C1 segment of cervical spinal cord (tissue), 14 donors: ENCODE results near the gene PARP8.
"Not testable (repeated sequence)": the region's sequence is repeated elsewhere in the genome, so short reads cannot be mapped to it uniquely, and the experiment has no call there.

Experiments used
- DNase-seq, 14 donors: peaks; one replicate each; lab custom pipeline; 2025; lab: John Stamatoyannopoulos, UW

Gene PARP8

DNA sequence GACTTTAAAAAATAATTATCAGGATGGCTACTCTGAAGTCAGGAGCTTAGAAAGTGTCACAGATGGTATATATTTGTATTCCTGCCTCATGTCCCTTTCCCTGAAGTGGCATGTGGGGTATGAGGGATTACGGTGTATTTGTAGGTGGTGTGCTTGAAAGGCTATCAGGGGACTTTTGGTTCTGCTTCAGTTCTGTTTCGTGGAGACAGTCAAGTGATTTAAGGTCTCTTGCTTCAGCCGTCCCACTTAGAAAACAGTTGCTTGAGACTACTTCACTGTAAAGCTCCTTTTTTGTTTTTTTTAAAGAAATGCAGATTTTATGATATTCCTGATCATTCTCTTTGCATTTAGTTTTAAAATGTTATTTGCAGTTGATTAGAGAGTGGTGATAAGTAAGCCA, 18.3 kb downstream of the PARP8 start:
- no peak for DNase-seq

DNA sequence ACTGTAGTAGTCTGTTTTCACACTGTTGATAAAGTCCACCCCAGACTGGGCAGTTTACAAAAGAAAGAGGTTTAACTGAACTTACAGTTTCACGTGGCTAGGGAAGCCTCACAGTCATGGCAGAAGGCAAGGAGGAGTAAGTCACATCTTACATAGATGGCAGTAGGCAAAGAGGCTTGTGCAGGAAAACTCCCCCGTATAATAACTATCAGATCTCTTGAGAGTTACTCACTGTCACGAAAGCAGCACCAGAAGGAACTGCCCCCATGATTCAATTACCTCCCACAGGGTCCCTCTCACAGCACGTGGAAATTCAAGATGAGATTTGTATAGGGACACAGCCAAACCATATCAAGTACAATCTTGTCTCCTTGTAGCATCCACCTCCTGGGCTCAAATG, 21.1 kb downstream of the PARP8 start:
- no peak for DNase-seq

DNA sequence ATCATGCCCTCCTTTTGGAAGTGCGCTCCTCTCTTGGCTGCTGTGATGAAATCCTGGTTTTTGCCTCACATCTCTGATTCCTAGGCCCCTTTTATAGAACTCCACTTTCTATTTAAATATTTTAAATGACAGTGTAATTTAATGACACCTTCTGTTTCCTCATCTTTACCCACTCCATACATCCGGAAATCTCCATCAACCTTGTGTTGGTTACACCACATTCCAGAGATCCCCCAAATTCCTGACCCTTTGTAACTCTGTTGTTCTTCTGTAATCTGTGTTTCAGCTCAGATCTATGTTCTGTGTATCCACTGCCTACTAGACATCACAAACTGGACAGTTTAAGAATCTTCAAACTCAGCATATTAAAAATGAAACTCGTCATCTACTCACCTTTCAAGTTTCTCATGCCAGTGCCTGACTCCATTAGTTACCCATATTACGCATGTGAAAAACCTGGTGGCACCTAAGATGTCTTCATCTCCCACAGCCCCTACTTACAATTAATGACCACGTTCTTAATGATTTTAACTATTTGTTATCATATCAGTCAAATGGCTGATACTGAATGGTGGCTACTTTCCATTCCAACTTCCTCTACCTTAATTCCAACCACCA, 25.1 kb downstream of the PARP8 start:
- no peak for DNase-seq

DNA sequence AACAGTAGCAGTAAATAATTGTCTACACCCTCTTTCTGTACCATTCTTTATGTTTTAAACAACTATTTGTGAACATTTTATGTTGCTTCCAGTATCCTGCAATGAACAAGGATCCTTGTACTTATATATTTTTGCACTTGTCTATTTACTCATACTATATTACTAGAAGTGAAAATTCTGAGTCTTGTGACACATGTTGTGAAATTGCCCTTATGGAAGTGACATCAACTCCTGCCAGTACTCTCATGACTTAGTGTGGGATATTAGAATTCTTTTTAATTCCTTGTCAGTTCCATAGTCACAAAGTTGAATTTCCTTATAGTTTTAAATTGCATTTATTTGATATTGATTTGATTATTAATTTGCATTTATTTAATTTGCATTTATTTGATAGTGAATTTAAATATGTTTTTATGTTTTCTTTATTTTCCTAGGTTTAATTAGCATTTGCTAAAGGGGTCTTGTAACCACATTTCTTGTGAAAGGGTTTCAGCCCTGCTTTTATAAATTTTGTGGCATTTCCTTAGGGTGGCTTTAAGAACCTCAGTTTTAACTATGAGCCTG, 27.7 kb downstream of the PARP8 start:
- DNase-seq, result no peak

DNA sequence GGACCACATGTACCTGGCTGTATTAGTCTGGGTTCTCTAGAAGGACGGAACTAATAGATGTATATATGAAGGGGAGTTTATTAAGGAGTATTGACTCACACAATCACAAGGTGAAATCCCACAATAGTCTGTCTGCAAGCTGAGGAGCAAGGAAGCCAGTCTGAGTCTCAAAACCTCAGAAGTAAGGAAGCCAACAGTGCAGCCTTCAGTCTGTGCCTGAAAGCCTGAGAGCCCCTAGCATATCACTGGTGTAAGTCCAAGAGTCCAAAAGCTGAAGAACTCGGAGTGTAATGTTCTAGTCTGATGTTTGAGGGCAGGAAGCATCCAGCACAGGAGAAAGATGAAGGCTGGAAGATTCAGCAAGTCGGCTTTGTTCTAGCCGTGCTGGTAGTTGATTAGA, 28.2 kb downstream of the PARP8 start:
- DNase-seq, result not testable (repeated sequence)

DNA sequence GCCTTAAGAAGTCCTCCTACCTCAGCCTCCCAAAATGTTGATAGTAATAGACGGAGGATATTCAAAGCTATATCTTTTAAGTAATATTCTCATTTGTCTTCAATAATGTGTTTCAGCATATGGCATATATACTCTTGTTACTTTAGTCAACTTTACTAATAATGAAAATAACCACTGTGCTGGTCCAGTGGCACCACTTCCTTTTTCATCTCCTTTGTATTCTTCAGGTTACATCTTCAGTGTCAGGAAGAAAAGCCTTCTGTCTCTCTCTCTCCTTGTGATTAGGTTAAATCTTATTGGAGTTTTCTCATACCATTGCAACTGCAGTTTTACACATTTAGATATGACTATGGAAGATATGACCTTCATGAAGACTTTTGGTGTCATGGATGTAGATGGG, 31.3 kb downstream of the PARP8 start:
- no peak for DNase-seq

DNA sequence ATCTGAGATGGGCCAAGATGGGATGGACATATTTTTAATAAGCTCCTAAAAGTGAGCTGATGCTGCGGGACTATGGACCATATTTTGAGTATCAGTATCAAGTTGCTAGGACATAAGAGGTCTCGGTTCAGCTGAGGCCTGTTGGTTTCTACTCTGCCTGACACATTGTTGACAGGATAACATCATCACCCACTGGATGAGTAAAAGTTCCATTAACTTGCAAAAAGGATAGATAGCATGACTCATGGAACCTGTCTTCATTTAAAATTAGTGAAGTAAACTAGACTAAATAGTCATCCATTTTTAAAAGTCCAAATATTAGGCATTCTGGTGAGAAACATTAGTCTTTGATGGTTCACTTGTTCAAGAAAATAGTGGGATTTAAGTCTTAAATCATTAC, 33.3 kb downstream of the PARP8 start:
- no peak for DNase-seq

DNA sequence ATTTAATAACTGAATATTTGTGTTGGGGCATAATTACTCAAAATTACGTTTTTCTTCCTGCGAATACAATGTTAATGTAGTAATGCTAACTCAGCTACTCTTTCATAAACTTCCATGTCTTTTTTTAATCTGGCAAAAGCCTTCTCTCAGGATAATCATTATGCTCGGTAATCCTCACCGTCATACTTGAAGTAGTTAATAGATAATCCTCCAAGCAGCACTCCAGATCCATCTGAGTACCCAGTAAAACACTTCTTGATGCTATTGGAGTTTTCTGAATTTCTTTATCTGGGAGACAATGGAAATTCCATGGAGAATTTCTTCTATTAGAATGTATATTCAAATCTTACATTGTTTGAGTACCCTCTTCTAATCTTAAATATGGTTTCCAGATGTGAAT, 34.3 kb downstream of the PARP8 start:
- DNase-seq, result no peak

DNA sequence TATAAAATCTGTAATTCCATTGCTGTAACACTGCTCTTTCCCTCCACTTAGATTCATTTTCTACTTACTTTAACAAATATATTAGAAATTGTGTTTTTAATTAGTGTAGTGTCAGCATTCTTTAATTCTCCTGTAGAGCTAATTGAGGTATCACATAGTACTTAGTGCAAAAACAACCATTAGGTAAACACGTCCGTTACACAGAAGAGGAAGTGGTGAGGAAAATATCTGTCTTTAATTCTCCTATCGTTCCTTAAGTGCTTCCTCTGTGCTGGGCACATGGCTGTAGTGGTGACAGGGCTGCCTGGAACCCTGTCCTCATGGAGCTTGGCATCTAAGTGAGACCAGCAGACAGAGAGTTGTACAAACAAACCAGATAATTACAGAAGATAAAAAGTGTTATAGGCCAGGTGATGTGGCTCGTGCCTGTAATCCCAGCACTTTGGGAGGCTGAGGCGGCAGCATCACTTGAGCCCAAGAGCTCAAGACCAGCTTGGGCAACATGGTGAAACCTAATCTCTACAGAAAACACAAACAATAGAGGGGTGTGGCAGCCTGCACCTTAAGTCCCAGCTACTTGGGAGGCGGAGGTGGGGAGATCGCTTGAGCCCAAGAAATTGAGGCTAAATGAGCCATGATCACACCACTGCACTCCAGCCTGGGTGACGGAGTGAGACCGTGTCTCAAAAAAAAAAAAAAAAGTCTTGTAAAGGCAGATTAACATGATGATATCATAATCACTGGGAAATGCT, 36.4 kb downstream of the PARP8 start:
- no peak for DNase-seq

DNA sequence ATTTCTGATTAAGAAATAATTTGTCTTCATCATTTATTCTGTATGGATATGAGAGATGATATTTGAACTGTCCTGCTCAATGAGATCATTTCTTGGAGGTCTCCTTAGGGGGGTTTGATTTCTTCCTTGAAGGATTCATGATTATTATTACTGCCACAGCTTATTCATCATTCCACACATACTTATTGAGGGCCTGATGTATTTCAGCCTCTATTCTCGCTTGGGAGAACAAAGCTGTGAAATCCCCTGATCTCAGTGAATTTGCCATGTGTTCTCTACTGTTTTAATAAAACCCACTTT, 36.9 kb downstream of the PARP8 start:
- no peak for DNase-seq

DNA sequence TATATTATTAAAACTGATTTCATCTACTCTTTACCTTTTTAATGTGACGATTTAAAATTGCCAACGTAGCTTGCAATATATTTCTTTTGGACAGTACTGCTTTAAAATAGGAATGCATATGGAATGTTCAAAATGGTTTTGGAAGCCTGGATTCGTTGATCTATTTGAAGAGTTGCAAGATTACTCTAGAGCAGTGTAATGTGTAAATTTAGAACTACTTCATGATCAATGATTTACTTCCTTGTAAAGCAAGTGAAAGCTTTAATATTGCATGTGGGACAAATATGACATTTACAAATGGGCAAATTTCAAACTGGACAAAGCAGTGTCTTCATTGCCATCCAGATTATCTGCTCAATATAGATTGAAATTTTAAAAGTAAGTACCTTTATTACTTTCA, 38.3 kb downstream of the PARP8 start:
- DNase-seq, result no peak

DNA sequence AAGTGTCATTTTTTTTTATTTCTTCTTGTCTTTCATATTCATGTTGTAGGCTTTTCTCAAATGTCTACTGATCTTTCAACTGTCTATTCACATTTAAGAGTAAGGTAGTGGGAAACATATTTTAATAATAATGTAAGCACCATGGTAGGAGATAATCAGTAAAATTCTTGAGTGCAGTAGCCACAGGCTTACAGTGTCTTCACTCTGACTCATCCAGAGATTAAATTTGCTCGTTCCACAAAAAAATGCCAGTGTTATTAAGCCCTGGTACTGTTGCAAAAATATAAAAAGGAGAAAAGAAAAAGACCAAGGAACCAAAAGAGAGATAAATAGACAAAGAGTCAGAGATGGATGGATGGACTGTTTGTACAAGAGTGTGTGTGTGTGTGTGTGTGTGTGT, 43.0 kb downstream of the PARP8 start:
- DNase-seq, result no peak

DNA sequence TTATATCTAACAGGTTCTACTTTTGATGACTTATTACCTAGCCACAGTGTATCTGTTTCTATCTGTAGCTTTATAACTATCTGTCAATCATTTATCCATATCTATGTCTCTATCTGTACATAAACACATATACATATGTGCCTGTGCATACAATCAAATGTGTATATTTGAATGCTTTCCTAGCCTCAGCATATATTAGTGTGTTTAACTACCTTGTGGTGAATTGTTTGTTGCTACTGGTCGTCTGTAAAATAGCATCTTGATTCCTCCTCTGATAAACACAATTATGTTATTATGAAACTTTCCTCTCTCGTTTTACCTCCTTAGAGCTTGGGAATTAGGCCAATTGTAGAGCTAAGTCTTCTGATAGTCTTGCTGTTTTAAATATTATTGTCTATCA, 44.4 kb downstream of the PARP8 start:
- DNase-seq, result no peak

DNA sequence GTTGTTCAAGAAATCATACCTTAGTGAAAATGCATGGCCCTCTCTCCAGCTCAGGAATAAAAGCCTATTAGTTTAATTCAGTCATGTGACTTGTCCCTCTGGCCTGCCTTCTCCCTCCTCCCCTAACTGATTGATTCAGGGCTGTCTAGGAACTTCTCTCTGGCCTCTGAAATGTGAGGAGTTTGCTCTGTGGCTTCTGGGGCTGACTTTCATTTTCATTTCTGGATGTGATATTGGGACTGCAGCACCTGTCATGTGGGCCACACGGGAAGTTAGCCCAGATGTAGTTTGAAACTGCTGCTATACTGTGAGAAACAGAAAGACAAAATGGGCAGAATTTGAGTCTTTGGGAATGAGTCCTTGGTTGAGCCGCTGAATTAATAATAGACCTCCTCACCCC, 44.8 kb downstream of the PARP8 start:
- peak in 1 of 14 donors; percentile 7 for DNase-seq

DNA sequence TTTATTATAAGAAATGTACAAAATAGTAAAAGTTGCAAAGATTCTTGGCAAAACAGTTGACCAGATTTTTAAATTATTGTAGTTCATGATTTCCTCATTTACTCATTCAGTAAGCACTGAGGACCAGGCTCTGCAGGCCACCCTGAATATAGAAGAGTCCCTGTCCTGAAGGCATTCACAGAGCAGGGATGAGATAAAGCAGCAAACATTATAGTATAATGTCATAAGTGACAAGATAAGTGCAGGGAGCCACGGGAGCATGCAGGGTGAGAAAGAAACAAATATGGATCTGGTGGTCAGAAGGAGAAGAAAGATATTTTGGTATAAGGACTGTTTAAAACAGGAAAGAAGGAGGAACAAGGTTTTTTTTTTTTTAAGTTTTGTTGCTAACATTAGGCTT, 46.0 kb downstream of the PARP8 start:
- no peak for DNase-seq

DNA sequence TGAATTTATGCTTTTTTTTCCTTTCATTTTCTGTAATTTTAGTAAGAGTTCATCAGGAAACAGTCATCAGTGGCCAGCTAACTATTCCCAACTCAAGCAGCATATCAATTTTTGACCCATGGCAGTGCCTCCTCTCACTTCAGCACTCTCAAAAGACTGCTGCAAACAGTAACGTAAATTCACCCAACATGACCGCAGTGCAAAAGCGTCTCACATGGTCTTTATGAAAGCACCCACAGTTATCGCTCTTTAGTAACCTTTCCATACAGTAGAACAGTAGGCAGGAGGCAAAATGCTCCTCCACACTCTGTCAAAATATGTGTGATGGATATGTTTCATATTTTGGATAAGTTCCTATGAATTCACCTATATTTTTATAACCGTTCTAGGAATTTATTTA, 48.6 kb downstream of the PARP8 start:
- DNase-seq, result no peak

DNA sequence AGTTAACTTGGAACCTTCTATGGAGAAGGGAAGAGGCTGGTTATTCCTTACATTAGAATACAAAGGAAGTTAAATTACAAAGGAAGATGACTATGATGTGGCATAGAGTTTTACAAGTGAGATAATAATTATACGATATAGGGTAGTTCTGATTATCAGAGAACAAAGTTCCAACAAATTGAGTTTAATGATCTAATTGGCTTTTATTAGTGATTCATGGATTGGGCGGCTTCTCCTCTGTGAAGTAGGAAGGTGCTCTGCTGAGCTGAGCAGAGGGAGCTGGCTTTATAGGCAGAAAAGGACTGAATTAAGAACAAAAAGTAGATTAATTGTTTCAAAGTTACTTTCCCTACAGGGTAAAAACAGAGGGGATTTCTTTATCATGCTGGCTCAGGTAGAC, 49.7 kb downstream of the PARP8 start:
- no peak for DNase-seq

DNA sequence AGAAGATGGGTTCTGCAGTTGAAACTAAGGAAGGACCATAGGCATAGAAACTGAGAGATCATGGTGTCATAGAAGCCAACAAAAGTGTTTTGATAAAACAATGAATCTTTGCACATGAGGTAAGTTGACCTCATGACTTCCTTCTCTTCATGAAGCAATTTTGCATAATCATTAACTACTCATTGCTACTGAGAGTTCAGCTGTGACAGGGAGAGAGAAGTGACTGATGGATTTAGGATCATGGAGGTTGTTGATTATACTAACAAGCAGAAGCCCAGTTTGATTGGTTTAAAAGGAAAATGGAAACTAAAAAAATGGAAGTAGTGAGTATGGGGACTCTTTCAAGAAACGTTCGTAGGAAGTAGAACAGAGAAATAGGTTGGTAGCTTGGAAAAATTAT, 51.2 kb downstream of the PARP8 start:
- no peak for DNase-seq

DNA sequence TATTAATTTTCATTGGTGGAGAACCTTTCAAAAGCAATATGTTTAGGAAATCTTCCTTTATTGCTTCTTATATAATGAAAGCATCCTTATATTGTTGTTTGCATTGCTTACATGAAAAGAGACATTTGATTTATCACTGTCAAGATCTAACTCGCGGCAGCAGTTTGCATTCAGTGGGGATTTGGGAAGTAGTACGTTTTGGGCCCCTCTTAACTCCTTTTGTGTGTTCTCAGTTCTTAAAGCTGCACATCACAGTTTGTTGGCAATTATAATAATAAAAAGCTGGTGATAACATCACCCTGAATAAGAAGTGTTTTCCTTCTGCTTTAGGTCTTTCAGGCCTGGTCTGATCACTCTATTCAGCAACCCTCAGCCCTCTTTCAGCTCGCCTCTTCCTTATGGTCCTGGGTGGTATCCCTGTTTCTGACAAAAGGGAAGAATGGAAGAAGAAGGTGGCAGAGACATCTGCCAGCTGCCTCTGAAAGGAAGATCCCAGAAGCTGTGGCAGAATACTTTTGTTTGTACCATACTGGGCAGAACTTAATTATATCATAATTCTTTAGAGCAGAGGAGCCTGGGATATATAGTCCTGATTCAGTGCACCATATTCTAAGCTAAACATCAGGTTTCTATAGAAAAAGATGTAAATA, 53.7 kb downstream of the PARP8 start:
- no peak for DNase-seq

DNA sequence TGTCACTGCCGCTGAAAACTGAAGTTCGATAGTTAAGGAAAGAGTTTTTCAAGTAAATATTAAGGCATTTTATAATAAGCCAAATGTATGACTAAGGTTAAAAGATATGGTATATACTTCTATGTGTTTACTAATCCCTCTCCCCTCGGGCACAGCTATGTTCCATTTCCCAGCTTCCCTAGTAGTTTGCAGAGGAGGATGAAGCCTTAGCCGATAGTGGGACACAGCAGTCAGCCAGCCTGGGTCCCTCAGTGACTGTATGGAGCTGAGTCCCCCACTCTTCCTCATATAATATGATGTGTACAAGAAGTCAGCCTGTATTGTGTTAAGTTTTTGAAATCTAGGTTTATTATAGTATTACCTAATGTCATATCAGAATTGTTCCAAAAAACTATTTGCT, 55.8 kb downstream of the PARP8 start:
- no peak for DNase-seq

DNA sequence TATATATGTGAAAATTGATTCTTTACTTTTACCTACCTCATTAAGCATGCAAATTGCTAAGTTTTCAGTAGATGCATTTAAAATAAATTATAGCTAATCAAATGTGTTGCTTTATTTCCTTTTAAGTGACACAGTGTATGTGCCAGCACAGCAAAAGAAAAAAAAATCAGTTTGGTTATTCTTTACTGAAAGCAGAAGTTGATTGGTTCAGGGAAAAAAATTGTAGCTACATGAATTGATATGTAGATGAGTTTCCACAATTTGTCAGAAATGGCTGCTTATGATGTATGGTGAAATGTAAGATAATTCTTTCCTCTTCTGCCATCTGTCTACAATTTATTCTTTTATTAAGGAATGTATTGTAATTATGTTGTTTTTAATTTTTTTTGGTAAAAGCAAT, 57.8 kb downstream of the PARP8 start:
- no peak for DNase-seq

DNA sequence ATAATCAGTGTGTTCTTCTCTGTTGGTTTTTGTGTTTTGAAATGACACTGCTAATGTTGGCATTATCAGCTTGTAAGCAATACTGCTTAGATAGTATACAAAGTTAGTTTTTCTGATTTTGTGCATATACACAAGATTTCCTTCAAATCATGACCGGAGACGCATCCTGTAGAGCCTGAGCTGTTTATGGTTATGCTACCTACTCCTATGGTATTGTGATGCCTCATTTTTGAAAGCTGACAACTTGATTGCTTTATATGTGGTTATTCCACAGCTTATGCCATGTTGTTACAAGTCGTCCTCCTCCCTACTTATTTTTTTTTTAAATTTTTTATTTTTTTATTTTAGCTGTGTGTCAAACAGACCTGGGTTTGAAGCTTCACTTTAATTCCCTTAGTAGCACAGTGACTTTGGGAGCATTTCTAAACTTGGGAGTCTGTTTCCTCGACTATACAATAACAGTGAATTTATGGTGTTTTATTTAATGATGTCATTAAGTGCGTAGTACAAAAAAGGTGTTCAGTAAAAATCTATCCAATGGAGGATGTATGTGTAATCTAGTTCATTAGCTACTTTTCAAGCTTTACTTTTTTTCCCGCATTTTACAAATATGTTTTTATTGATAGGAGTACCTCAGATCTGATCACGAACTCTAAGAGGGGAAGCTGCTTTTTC, 59.5 kb downstream of the PARP8 start:
- DNase-seq, result no peak
